IMR-90 (cell line): ENCODE data around the gene SLC19A2. TPM values are rescaled to one million over a fixed set of nuclear protein-coding genes. Genes with fewer than 3 reads are reported as not detected.

Experiments used
- ATAC-seq: fragments of 200-7000 bp; cut with Tn5 transposase; 2 replicates; pipeline ENCODE4 v1.9.1; 2020; ENCODE audit warnings: low read depth, mild to moderate bottlenecking, moderate library complexity
- BruUV-seq: library from RNA; stranded (reverse); fragments of 400-500 nt; replicated peaks from 2 replicates; lab custom pipeline; 2021; lab: Mats Ljungman, UMichigan
- CTCF ChIA-PET: fragments of 300-600 bp; formaldehyde crosslinking; extraction: SDS; loops from one replicate; lab custom pipeline; 2021; ENCODE audit warnings: antibody characterized with exemption; lab: Yijun Ruan, JAX
- POLR2A ChIA-PET: fragments of 300-600 bp; sonication (Branson Sonifier 250); formaldehyde crosslinking; loops from one replicate; lab custom pipeline; 2022; ENCODE audit warnings: antibody characterized with exemption; ENCODE audit not compliant: unreplicated experiment; lab: Charles Lee
- DNase-seq: peaks from one replicate; pipeline ENCODE4 v3.0.0; 2013
- H2AFZ ChIP-seq: replicated peaks from 2 replicates; pipeline ENCODE3; 2013; ENCODE audit warnings: low read length, mild to moderate bottlenecking; ENCODE audit not compliant: poor library complexity
- H2AK5ac ChIP-seq: 2 replicates; pipeline ENCODE4 v1.6.1; 2013; ENCODE audit warnings: low read depth, low read length, inconsistent platforms
- H2AK9ac ChIP-seq: replicated peaks from 2 replicates; pipeline ENCODE3; 2013; ENCODE audit warnings: mild to moderate bottlenecking, low read depth, low read length, moderate library complexity; ENCODE audit not compliant: poor library complexity
- H2BK120ac ChIP-seq: 2 replicates; pipeline ENCODE4 v1.6.1; 2013; ENCODE audit warnings: low read depth, low read length, inconsistent platforms
- H2BK15ac ChIP-seq: 3 replicates; pipeline ENCODE4 v1.6.1; 2013; ENCODE audit warnings: low read depth, low read length, inconsistent platforms
- H2BK20ac ChIP-seq: 2 replicates; pipeline ENCODE4 v1.6.1; 2013; ENCODE audit warnings: low read depth, mild to moderate bottlenecking, inconsistent platforms, low read length, moderate library complexity
- H2BK5ac ChIP-seq: 2 replicates; pipeline ENCODE4 v1.6.1; 2013; ENCODE audit warnings: mild to moderate bottlenecking, low read depth, low read length, inconsistent platforms; ENCODE audit not compliant: poor library complexity, severe bottlenecking
- H3K14ac ChIP-seq: replicated peaks from 2 replicates; pipeline ENCODE4 v1.6.1; 2013; ENCODE audit warnings: low read depth, low read length, inconsistent platforms
- H3K18ac ChIP-seq: 2 replicates; pipeline ENCODE4 v1.6.1; 2013; ENCODE audit warnings: low read depth, low read length, control low read depth
- H3K23ac ChIP-seq: 2 replicates; pipeline ENCODE4 v1.6.1; 2013; ENCODE audit warnings: low read depth, low read length, inconsistent platforms
- H3K27ac ChIP-seq: 2 replicates; pipeline ENCODE4 v1.5.1; 2013; ENCODE audit warnings: mild to moderate bottlenecking, control low read depth, low read length; ENCODE audit not compliant: insufficient read depth
- H3K27me3 ChIP-seq: 2 replicates; pipeline ENCODE4 v1.6.1; 2013; ENCODE audit warnings: low read length; ENCODE audit not compliant: control insufficient read depth, insufficient read depth
- H3K36me3 ChIP-seq: 2 replicates; pipeline ENCODE4 v1.6.1; 2013; ENCODE audit warnings: low read length, mixed read lengths; ENCODE audit not compliant: control insufficient read depth, insufficient read depth
- H3K4ac ChIP-seq: 2 replicates; pipeline ENCODE4 v1.6.1; 2013; ENCODE audit warnings: low read depth, low read length, inconsistent platforms
- H3K4me1 ChIP-seq: 2 replicates; pipeline ENCODE4 v1.6.1; 2013; ENCODE audit warnings: low read length, mixed read lengths; ENCODE audit not compliant: control insufficient read depth, insufficient read depth
- H3K4me2 ChIP-seq: 2 replicates; pipeline ENCODE4 v1.6.1; 2013; ENCODE audit warnings: low read depth, mild to moderate bottlenecking, control low read depth, low read length, moderate library complexity
- H3K4me3 ChIP-seq: 2 replicates; pipeline ENCODE4 v1.5.1; 2013; ENCODE audit warnings: low read depth, mild to moderate bottlenecking, control low read depth, low read length, moderate library complexity; ENCODE audit not compliant: insufficient read depth
- H3K56ac ChIP-seq: 2 replicates; pipeline ENCODE4 v1.6.1; 2013; ENCODE audit warnings: low read length, inconsistent platforms; ENCODE audit not compliant: insufficient read depth; ENCODE audit errors: extremely low read depth
- H3K79me1 ChIP-seq, 2 experiments: 2 replicates each; pipeline ENCODE4 v1.6.1; 2013; ENCODE audit warnings: low read length in 2 of 2, inconsistent platforms in 1 of 2, low read depth in 1 of 2
- H3K9ac ChIP-seq: 2 replicates; pipeline ENCODE4 v1.6.1; 2013; ENCODE audit warnings: low read depth, low read length, control low read depth
- H3K9me1 ChIP-seq: 2 replicates; pipeline ENCODE4 v1.6.1; 2013; ENCODE audit warnings: low read length, inconsistent platforms; ENCODE audit not compliant: insufficient read depth
- H3K9me3 ChIP-seq: 2 replicates; pipeline ENCODE4 v1.6.1; 2013; ENCODE audit warnings: low read length; ENCODE audit not compliant: control insufficient read depth, insufficient read depth
- H4K20me1 ChIP-seq: 2 replicates; pipeline ENCODE4 v1.6.1; 2013; ENCODE audit warnings: low read length, inconsistent platforms; ENCODE audit not compliant: insufficient read depth
- H4K5ac ChIP-seq: 2 replicates; pipeline ENCODE4 v1.6.1; 2013; ENCODE audit warnings: mild to moderate bottlenecking, low read depth, low read length, control low read depth
- H4K8ac ChIP-seq, 2 experiments: 2 replicates each; pipeline ENCODE4 v1.6.1; 2013; ENCODE audit warnings: low read depth in 2 of 2, low read length in 2 of 2, control low read depth in 1 of 2, inconsistent platforms in 1 of 2
- H4K91ac ChIP-seq: 2 replicates; pipeline ENCODE4 v1.6.1; 2013; ENCODE audit warnings: low read depth, low read length, inconsistent platforms; ENCODE audit not compliant: insufficient read depth
- CEBPB ChIP-seq: IDR thresholded peaks from 2 replicates; pipeline ENCODE4 v1.6.1; 2012; ENCODE audit warnings: low read depth, low read length, improper control_type of control experiment
- CTCF ChIP-seq: conservative IDR thresholded peaks from 2 replicates; pipeline ENCODE4 v1.5.1; 2012; ENCODE audit warnings: mild to moderate bottlenecking, low read depth, low read length, improper control_type of control experiment
- MAFK ChIP-seq: IDR thresholded peaks from 2 replicates; pipeline ENCODE4 v1.6.1; 2012; ENCODE audit warnings: low read depth, low read length, improper control_type of control experiment
- MAZ ChIP-seq: IDR thresholded peaks from 2 replicates; pipeline ENCODE4 v1.6.1; 2012; ENCODE audit warnings: low read depth, mild to moderate bottlenecking, low read length, improper control_type of control experiment, moderate library complexity, borderline replicate concordance
- WGBS, 2 experiments: methylation state at CpG; one replicate each; pipeline versions ENCODE4 v1.1.5 to v1.1.7; 2013; ENCODE audit warnings: missing lambda C conversion rate in 2 of 2; ENCODE audit not compliant: insufficient read length in 1 of 2; ENCODE audit errors: extremely low coverage in 2 of 2; 5-methylcytosine and 5-hydroxymethylcytosine counted together
- dilution Hi-C: fragments of 300-500 bp; cut with HindIII; formaldehyde crosslinking; loops from one replicate; pipeline ENCODE4 v1.14.3; 2018; ENCODE audit warnings: low sequenced_read_pairs; ENCODE audit not compliant: unreplicated experiment
- in situ Hi-C: fragments of 300-500 bp; cut with MboI; formaldehyde crosslinking; loops from 3 replicates; pipeline ENCODE4 v1.14.3; 2019; ENCODE audit warnings: low sequenced_read_pairs, inconsistent platforms, mixed read lengths
- intact Hi-C: fragments of 100-400 bp; cut with micrococcal nuclease; formaldehyde crosslinking; loops from 2 replicates; pipeline ENCODE4 v1.10.0; 2022
- polyA plus RNA-seq, 3 experiments: library from polyadenylated mRNA; depleted of rRNA; stranded (reverse); fragments of >200 nt; gene quantifications; 2 replicates each; pipeline ENCODE4 v1.2.3, GENCODE V29; 2012; ENCODE audit warnings: low replicate concordance in 1 of 3
- total RNA-seq: library from RNA; depleted of rRNA; stranded (reverse); fragments of >200 nt; gene quantifications from 2 replicates; pipeline ENCODE4 v1.2.3, GENCODE V29; 2012

SLC19A2 gene
- total and polyA plus RNA-seq, 2 of the 4 experiments (the other 2 are of a cell fraction), result 3.6 to 5.2 TPM

- Histone ChIP-seq H4K5ac (no peak overlapping the region), H3K9me3 (no peaks in the 10 kb centered on the region), H2AK9ac (no peak overlapping the region), H2BK15ac (no peak overlapping the region), H4K91ac (no peak overlapping the region), H3K36me3 (no peaks in the 10 kb centered on the region), H3K27ac (no peak overlapping the region), H2AK5ac (no peak overlapping the region), H3K14ac (no peak overlapping the region), H4K8ac (no peak overlapping the region), H3K9me1 (no peaks in the 10 kb centered on the region), H2AFZ (no peak overlapping the region), H2BK5ac (no peak overlapping the region), H4K20me1 (no peaks in the 10 kb centered on the region), H3K23ac (no peak overlapping the region), H3K18ac (no peak overlapping the region), H3K4me1 (no peaks in the 10 kb centered on the region), H3K4me2 (no peak overlapping the region), H2BK120ac (no peak overlapping the region), H3K4me3 (no peak overlapping the region), H3K27me3 (no peaks in the 10 kb centered on the region; the same call in 1 of the 2 replicates), H3K4ac (no peak overlapping the region), H3K56ac (no peak overlapping the region), H2BK20ac (no peak overlapping the region), H3K9ac (no peak overlapping the region), H3K79me1 (no peaks in the 10 kb centered on the region)
- BruUV-seq, result no TSS peak
- WGBS, 2 experiments, result no CpG with 5 or more reads among the region's 2 CpGs
- in situ Hi-C loops (no loop called here), dilution Hi-C loops (no loop called here), intact Hi-C loops (no loop called here)
- peak; percentile 38; the same call in 1 of the 2 replicates for ATAC-seq
- ChIA-PET CTCF (interaction anchor here (1.2 kb wide), 1 partner anchor 31 kb away, joined by 3 read pairs; no protein-coding TSS in a partner anchor), POLR2A (no interaction called here)
- TF ChIP-seq CEBPB, result no peak
- no peak for TF ChIP-seq CTCF
- no peak for TF ChIP-seq MAFK
- no peak for TF ChIP-seq MAZ
- DNase-seq, result peak; percentile 7
Observed at GRCh38 chr1:169514566-169515270, 29.0 kb upstream of the SLC19A2 start.
